Stimulated activated CD4-positive, alpha-beta T cell treated with anti-CD3 and anti-CD28 coated beads, Interleukin-2, amount 100 ng/mL, for 24 hours (primary cell): ENCODE results near the gene CHIA.

Source experiments
- DNase-seq, 2 donors: peaks; one replicate each; pipeline ENCODE4 v3.0.0-alpha.2; 2020

The CHIA gene

GRCh38 chr1:111369645-111370044 lies 79.0 kb downstream of the CHIA start:
- DNase-seq, result no peak
